IPS DF 6.9 (cell line): ENCODE measurements around the gene SEC31B.

Experiments
- DNase-seq: peaks from one replicate; pipeline ENCODE4 v3.0.0-alpha.2; 2013; ENCODE audit warnings: low read depth, low spot score
- H3K27ac ChIP-seq: one replicate; pipeline ENCODE4 v1.5.1; 2013; ENCODE audit warnings: low read length, control low read depth
- H3K27me3 ChIP-seq: 2 replicates; pipeline ENCODE4 v1.6.1; 2013; ENCODE audit warnings: mild to moderate bottlenecking, low read length; ENCODE audit not compliant: control insufficient read depth, insufficient read depth
- H3K36me3 ChIP-seq: 2 replicates; pipeline ENCODE4 v1.6.1; 2013; ENCODE audit warnings: low read length; ENCODE audit not compliant: control insufficient read depth, insufficient read depth
- H3K4me1 ChIP-seq: 2 replicates; pipeline ENCODE4 v1.6.1; 2013; ENCODE audit warnings: low read length; ENCODE audit not compliant: control insufficient read depth, insufficient read depth
- H3K4me3 ChIP-seq: 2 replicates; pipeline ENCODE4 v1.5.1; 2013; ENCODE audit warnings: mild to moderate bottlenecking, low read length
- H3K9me3 ChIP-seq: 2 replicates; pipeline ENCODE4 v1.6.1; 2013; ENCODE audit warnings: low read length, inconsistent platforms; ENCODE audit not compliant: control insufficient read depth, insufficient read depth
- whole genome bisulfite sequencing: extraction: QIAGEN DNeasy Blood & Tissue Kit; methylation state at CpG from one replicate; pipeline ENCODE4 v1.1.7; 2013; ENCODE audit warnings: mixed read lengths, missing lambda C conversion rate; ENCODE audit not compliant: insufficient read length, insufficient coverage; 5-methylcytosine and 5-hydroxymethylcytosine counted together

SEC31B gene, protein sequence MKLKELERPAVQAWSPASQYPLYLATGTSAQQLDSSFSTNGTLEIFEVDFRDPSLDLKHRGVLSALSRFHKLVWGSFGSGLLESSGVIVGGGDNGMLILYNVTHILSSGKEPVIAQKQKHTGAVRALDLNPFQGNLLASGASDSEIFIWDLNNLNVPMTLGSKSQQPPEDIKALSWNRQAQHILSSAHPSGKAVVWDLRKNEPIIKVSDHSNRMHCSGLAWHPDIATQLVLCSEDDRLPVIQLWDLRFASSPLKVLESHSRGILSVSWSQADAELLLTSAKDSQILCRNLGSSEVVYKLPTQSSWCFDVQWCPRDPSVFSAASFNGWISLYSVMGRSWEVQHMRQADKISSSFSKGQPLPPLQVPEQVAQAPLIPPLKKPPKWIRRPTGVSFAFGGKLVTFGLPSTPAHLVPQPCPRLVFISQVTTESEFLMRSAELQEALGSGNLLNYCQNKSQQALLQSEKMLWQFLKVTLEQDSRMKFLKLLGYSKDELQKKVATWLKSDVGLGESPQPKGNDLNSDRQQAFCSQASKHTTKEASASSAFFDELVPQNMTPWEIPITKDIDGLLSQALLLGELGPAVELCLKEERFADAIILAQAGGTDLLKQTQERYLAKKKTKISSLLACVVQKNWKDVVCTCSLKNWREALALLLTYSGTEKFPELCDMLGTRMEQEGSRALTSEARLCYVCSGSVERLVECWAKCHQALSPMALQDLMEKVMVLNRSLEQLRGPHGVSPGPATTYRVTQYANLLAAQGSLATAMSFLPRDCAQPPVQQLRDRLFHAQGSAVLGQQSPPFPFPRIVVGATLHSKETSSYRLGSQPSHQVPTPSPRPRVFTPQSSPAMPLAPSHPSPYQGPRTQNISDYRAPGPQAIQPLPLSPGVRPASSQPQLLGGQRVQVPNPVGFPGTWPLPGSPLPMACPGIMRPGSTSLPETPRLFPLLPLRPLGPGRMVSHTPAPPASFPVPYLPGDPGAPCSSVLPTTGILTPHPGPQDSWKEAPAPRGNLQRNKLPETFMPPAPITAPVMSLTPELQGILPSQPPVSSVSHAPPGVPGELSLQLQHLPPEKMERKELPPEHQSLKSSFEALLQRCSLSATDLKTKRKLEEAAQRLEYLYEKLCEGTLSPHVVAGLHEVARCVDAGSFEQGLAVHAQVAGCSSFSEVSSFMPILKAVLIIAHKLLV

DNA sequence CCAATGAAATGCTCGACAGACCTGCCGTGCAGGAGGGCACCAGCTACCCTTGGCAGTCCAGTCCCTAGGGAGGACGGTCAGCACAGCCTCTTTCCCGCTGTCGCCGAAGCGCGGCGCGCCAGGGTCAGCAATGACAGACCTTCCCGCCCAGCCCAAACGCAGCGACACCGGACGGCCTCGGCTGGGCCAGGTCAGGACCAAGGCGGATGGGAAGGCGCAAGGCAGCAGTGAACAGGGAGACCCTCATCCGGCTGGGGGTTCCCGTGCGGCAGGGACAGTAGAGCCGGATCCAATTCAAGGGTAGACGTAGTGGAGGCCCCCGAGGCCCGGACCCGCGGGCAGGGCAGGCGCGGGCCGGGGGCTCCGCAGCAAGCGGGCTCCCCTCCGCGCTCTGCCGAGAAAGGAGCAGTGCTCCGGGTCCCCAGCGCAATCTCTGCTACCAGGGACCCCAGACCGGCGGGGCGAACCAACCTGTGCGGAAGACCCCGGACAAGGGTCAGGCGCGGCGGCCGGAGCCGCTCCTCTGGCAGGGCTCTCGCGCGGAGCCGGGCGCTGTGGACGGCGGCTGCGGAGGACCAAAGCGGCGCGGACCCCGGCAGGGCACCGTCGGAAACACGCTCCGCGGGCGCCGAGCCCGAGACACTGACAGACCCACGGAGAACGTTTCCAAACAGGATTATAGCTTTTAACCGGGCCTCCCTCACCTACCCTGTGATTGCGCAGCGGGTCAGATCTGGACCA is at the start of gene SEC31B:
Gene SEC31B (minus strand): TSS at position 551 of the 741 bp plus-strand sequence. CDS start 2,909 bp downstream, outside the sequence.
- no CpG with 5 or more reads among the region's 72 CpGs for WGBS
- Histone ChIP-seq H3K4me3 (peak within 1 kb of the TSS; percentile 32; the same call in 1 of the 2 replicates), H3K27me3 (peaks cover 2% of the 10 kb centered on the region; the same call in 1 of the 2 replicates), H3K36me3 (peaks cover 5% of the 10 kb centered on the region; the same call in 1 of the 2 replicates), H3K9me3 (no peaks in the 10 kb centered on the region), H3K27ac (no peak within 1 kb of the TSS), H3K4me1 (no peaks in the 10 kb centered on the region)
- DNase-seq = peak; percentile 50

- Histone ChIP-seq H3K36me3 (no peaks in the 10 kb centered on the region), H3K4me1 (peaks cover 3% of the 10 kb centered on the region; the same call in 1 of the 2 replicates), H3K9me3 (no peaks in the 10 kb centered on the region), H3K27ac (no peak overlapping the region), H3K4me3 (no peak overlapping the region), H3K27me3 (no peaks in the 10 kb centered on the region)
- no peak for DNase-seq
- no CpG with 5 or more reads among the region's 3 CpGs for WGBS
These were observed 49.3 kb upstream of the SEC31B start for GRCh38 chr10:100568912-100569311.

DNA sequence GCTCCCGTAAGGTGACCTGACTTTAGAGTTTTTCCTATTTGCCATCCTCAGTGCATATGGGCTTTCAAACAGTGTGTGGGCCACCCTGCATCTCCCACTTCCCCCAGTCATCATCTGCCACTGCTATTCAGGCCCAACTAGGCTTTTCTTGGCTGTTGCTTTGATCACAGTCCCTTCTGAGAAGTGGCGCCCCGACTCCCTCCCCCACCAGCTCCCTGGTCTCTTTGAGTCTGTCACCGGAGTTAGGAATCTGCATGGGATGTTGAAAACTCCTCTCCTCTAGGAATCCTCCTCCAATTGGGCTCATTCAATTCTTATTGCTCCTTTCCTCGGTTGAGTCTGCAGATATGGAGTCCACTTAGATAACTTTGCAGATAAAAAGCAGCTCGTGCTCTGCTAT is 48.2 kb upstream of the SEC31B start:
- DNase-seq = no peak
- WGBS = no CpG with 5 or more reads among the region's 6 CpGs
- no peak overlapping the region for H3K27ac ChIP-seq
- H3K9me3 ChIP-seq = no peaks in the 10 kb centered on the region
- H3K27me3 ChIP-seq = no peaks in the 10 kb centered on the region
- H3K36me3 ChIP-seq = no peaks in the 10 kb centered on the region
- H3K4me3 ChIP-seq = no peak overlapping the region
- peaks cover 3% of the 10 kb centered on the region; the same call in 1 of the 2 replicates for H3K4me1 ChIP-seq

DNA sequence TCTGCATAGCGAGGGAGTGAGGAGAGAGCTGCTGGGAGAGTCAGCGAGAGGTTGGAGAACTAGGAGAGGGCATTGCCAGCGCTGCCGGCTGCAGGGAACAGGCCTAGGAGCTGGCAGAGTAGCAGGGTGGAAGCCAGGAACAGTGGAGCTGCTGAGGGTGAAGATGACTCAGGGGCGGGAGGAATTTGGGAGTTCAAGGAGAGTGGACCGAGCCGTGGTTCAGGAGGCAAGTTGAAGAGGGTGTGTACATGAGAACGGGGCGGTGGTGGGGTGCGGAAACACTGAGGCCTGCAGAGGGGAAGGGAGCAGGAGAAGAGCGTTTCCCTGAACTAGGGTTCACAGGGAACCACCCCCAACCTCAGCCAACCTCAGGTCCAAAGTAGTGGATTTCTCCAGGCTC is 47.6 kb upstream of the SEC31B start:
- no peaks in the 10 kb centered on the region for H3K27me3 ChIP-seq
- DNase-seq = no peak
- no peak overlapping the region for H3K4me3 ChIP-seq
- H3K9me3 ChIP-seq = no peaks in the 10 kb centered on the region
- no peak overlapping the region for H3K27ac ChIP-seq
- no peaks in the 10 kb centered on the region for H3K36me3 ChIP-seq
- no CpG with 5 or more reads among the region's 11 CpGs for WGBS
- peaks cover 3% of the 10 kb centered on the region; the same call in 1 of the 2 replicates for H3K4me1 ChIP-seq

- no peak overlapping the region for H3K27ac ChIP-seq
- H3K27me3 ChIP-seq = no peaks in the 10 kb centered on the region
- DNase-seq = no peak
- no CpG with 5 or more reads among the region's 3 CpGs for WGBS
- H3K36me3 ChIP-seq = no peaks in the 10 kb centered on the region
- H3K4me1 ChIP-seq = peaks cover 3% of the 10 kb centered on the region; the same call in 1 of the 2 replicates
- H3K9me3 ChIP-seq = no peaks in the 10 kb centered on the region
- H3K4me3 ChIP-seq = no peak overlapping the region
These were observed 46.9 kb upstream of the SEC31B start for GRCh38 chr10:100566561-100566960.

- DNase-seq = no peak
- H3K27ac ChIP-seq = no peak overlapping the region
- H3K27me3 ChIP-seq = no peaks in the 10 kb centered on the region
- H3K9me3 ChIP-seq = no peaks in the 10 kb centered on the region
- peaks cover 3% of the 10 kb centered on the region; the same call in 1 of the 2 replicates for H3K4me1 ChIP-seq
- no peaks in the 10 kb centered on the region for H3K36me3 ChIP-seq
- no CpG with 5 or more reads among the region's 9 CpGs for WGBS
- H3K4me3 ChIP-seq = no peak overlapping the region
These were observed 45.7 kb upstream of the SEC31B start for GRCh38 chr10:100565206-100565985.

DNA sequence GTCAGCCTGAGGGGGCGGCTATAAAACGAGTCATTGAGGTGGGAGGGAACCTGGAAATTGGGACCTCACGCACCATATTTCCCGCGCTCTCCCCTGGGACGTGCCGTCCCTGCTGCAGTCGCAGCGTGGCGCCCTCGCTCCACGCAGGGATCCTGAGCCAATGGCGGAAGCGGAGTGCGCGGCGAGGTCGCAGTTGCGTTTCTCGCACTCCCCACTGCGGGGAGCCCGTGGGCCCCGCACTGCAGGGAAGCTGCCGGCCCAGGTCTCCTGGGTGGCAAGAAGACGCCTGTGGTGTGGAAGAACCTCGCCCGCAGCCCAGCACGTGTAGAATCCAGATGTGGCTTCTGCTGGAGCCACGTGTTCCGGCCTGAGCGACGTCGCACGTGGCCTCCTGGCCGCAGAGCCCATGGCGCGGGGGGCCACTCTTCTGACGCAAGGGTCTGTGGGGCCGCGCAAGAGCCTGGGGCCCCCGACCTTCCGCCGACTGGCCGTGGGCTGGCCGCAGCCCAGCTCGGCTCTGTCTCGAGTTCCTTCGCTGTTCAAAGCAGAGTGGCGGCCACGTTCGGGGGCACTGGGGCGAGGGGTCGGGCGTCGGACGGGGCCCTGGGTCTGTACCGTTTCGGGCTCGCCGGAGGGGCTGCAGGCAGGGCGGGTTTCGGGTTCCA is 42.5 kb upstream of the SEC31B start:
- peak; percentile 63 for DNase-seq
- no peaks in the 10 kb centered on the region for H3K4me1 ChIP-seq
- H3K27me3 ChIP-seq = no peaks in the 10 kb centered on the region
- no CpG with 5 or more reads among the region's 62 CpGs for WGBS
- no peak overlapping the region for H3K27ac ChIP-seq
- no peaks in the 10 kb centered on the region; the same call in 1 of the 2 replicates for H3K36me3 ChIP-seq
- H3K9me3 ChIP-seq = no peaks in the 10 kb centered on the region
- H3K4me3 ChIP-seq = no peak overlapping the region

DNA sequence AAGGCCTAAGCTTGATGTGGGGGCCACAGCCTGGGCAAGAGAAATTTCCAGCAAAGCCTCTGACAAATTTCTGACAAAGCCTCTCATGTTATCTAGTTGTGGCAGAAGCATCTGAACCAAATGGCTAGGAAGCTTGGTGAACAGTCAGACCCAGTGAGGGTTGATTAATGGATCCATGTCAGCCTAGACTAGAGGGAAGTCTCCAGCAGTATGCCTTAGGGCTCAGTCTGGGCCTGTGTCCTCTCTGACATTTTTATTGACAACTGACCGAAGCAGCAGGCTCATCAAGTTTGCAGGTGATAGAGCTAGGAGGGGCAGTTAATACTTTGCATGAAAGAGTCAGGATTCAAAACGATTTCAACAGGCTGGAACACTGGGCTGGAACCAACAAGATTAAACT is 41.3 kb upstream of the SEC31B start:
- H3K36me3 ChIP-seq = no peaks in the 10 kb centered on the region; the same call in 1 of the 2 replicates
- no peaks in the 10 kb centered on the region for H3K4me1 ChIP-seq
- no peaks in the 10 kb centered on the region for H3K27me3 ChIP-seq
- DNase-seq = no peak
- WGBS = no CpG with 5 or more reads among the region's 2 CpGs
- no peaks in the 10 kb centered on the region for H3K9me3 ChIP-seq
- H3K27ac ChIP-seq = no peak overlapping the region
- no peak overlapping the region for H3K4me3 ChIP-seq

- Histone ChIP-seq H3K9me3 (no peaks in the 10 kb centered on the region), H3K4me3 (no peak overlapping the region), H3K27ac (no peak overlapping the region), H3K4me1 (no peaks in the 10 kb centered on the region), H3K36me3 (no peaks in the 10 kb centered on the region; the same call in 1 of the 2 replicates), H3K27me3 (no peaks in the 10 kb centered on the region)
- no CpG with 5 or more reads among the region's 1 CpG for WGBS
- DNase-seq = no peak
These were observed 40.6 kb upstream of the SEC31B start for GRCh38 chr10:100560248-100560647.
